Islet of Langerhans (tissue), 1 donor: Measurements from ENCODE around the gene GALE.
"Not testable (repeated sequence)": the region's sequence is repeated elsewhere in the genome, so short reads cannot be mapped to it uniquely, and the experiment has no call there.

Experiments
- FAIRE-seq: peaks from one replicate; lab custom pipeline; 2011; peaks lifted over from hg19 to GRCh38; lab: Jason Lieb, UNC

GALE gene

GRCh38 chr1:23792151-23792945 is 8.2 kb downstream of the GALE start:
- FAIRE-seq = no peak

GRCh38 chr1:23791516-23792047 is 9.0 kb downstream of the GALE start:
- FAIRE-seq = no peak

DNA sequence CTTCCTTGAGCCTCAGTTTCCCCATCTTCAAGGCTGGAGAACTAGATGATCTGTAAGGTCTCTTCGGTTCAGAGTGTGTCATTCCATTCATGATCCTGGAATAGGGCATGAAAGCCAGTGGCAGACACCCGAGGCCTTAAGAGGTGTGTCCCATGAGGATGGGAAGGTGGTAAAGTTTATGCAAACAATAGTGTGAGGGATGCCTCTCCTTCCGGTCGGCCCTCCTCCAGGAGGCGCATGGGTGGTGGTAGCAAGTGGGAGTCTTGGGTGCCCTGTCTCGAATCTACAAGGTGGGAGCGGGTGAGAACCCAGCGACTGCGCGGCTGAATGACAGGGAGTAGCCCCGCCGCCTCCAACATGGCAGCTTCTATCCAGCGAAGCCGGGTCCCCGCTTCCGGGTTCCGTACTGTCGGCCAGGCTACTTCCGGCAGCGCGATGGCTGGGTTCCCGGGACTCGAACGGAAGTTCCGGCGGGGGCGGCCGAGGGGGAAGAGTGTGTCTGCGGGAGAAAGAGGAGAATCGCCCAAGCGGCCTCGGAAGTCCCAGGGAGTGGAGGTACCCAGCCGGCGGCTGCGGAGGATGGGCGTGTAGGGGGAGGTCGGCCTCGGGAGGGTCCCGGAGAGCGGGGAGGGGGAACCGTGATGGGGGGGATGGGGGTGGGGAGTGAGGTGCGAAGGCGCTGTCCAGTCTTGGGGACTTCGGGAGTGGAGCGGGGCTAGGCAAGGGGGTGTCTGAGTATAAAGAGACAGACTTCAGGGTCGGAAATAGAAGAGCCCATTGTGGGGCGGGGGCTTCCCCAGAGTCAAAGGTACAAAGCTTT is 9.6 kb downstream of the GALE start, which contains the start of gene LYPLA2:
Gene LYPLA2, plus strand, starts transcription at position 450 of the 820 bp plus-strand sequence. CDS start 1,538 bp downstream, outside the sequence.
- FAIRE-seq = no peak

DNA sequence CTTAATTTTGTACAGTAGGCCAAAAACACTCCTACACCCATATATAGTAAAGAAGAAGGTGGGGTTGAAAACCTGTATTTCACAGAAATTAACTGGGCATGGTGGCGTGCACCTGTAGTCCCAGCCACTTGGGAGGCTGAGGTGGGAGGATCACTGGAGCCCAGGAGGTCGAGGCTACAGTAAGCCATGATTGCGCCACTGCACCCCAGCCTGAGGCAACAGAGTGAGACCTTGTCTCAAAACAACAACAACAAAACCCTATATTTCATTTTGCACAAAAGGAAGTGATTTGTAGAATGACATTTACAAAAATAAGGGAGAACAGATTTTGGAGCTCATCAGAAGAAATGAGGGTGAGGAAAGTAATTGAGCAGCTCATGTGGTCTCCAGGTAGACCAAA is 11.9 kb downstream of the GALE start:
- FAIRE-seq = no peak

- no peak for FAIRE-seq
Observed at GRCh38 chr1:23787701-23788100, 12.9 kb downstream of the GALE start.

- peak; percentile 38 for FAIRE-seq
Observed at GRCh38 chr1:23784846-23785245, 15.7 kb downstream of the GALE start.

GRCh38 chr1:23783141-23783540 is 17.4 kb downstream of the GALE start:
- FAIRE-seq = not testable (repeated sequence)

- peak; percentile 65 for FAIRE-seq
Observed at GRCh38 chr1:23779826-23780371, 20.7 kb downstream of the GALE start.

DNA sequence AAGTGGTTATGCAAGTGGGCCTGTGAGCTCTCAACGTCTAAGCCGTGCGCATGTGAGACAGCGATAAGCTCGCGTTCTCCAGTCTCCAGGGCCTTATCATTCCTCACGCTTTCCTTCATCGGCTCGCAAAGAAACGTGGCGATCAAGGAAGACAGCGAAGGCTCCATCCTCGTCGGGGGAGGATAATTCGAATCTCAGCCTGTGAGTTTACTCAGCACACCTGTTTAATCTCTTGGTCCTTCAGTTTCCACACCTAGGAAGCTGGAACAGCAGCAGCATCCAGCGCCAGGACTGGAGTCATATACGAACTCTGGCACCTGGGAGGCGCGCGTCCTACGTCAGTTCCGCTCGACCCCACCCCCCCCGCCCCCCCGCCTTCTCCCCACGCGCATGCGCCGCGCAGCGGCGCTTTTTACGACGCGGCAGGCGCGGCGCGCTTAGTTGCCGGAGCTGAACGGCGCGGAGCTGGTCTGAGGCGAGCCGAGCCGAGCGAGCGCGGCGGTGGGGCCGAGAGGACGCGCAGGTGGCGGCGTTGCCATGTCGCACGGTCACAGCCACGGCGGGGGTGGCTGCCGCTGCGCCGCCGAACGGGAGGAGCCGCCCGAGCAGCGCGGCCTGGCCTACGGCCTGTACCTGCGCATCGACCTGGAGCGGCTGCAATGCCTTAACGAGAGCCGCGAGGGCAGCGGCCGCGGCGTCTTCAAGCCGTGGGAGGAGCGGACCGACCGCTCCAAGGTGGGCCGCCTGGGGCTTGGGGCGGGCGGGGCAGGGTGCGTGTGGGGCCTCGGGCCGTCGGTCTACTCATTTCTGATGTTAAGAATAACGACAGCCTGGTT is 22.4 kb downstream of the GALE start, which contains the start of gene PITHD1:
Gene PITHD1, plus strand, starts transcription at position 440 of the 836 bp plus-strand sequence. Its CDS starts 98 bp downstream, at position 538.
- no peak for FAIRE-seq

- FAIRE-seq = no peak
Observed at GRCh38 chr1:23776217-23776616, 24.3 kb downstream of the GALE start.

GRCh38 chr1:23774174-23774880 is 26.2 kb downstream of the GALE start:
- no peak for FAIRE-seq

DNA sequence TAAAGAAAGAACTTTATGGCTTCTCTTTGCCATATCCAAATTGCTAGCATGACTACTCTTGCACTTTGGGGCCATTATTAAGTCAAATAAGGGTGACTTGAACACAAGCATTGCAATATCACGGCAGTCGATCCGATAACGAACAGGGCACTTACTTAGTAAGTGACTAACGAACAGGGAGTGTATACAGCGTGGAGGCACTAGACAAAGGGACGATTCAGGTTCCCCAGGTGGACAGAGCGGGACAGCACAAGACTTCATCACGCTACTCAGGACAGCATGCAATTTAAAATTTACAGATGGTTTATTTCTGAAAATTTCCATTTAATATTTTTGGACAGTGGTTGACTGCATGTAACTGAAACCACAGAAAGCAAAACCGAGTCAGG is 27.7 kb downstream of the GALE start:
- no peak for FAIRE-seq

GRCh38 chr1:23772049-23772853 is 28.3 kb downstream of the GALE start:
- FAIRE-seq = no peak

GRCh38 chr1:23768733-23769132 is 31.8 kb downstream of the GALE start:
- FAIRE-seq = no peak

DNA sequence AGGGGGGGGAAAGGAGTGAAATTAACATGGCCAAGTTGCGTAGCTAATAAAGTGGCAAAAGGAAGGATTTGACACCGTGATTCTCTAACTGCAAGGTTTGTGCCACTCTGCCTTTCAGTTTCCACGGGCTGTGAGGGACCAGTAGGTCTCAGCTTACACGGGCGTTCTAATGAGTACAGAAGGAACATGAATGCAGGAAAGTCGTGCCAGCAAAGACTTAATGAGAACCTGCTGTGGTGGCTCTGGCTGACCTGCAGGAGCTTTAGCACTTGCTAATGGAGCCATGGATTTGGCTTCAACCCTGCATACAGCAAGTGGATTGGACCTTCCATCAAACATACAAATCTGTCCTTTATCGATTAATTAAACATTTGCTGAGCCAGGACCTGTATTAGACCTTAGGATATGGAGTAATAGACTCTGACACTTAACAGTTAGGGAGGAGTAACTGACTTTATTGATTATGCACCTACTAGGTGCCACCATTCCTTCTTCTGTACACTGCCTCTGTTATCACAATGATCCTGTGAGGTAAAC is 37.4 kb downstream of the GALE start:
- FAIRE-seq = no peak

DNA sequence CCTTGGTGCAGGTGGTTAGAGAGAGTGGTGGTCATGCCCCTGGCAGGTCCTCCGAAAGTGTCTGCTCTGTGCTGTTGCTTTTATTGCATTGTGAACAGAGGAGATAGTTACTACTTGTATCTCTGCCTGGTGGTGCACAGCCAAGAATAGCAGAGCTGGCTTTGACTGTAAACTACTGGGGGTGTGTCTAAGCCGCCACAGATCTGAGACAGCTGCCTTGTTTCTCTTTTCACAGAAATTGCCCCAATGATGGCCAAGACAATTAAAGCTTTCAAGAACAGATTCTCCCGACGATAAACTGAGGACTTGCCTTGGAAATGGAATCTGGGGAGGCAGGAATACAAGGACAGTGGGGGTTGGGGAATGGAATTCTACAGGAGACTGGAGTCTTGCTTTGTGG is 41.3 kb downstream of the GALE start:
- no peak for FAIRE-seq

- FAIRE-seq = no peak
Observed at GRCh38 chr1:23757812-23758211, 42.7 kb downstream of the GALE start.

- FAIRE-seq = no peak
Observed at GRCh38 chr1:23756676-23757075, 43.9 kb downstream of the GALE start.

DNA sequence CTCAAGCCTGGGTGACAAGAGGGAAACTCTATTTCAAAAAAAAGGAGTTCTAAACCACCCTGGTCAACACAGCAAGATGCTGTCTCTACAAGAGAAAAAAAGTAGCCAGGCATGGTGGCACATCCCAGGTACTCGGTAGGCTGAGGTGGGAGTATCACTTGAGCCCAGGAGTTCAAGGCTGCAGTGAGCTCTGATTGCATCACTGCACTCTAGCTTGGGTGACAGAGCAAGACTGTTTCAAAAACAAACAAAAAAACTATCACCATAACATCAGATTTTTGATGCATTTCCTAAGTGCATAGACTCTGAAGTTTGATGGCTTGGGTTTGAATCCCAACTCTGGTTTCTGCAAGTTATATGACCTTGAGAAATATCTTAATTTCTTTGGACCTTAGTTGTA is 47.6 kb downstream of the GALE start:
- no peak for FAIRE-seq

DNA sequence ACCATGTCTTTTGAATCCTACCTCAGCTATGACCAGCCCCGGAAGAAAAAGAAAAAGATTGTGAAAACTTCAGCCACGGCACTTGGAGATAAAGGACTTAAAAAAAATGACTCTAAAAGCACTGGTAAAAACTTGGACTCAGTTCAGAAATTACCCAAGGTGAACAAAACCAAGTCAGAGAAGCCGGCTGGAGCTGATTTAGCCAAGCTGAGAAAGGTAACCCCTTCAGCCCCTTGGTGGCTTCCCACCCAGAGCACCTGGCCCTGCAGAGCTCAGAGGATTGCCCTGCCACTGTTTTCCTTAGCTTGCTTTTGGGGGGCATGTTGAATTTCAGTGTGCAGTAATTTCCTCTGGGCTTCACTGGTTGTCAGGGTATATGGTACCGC is 48.7 kb downstream of the GALE start:
- no peak for FAIRE-seq
